ENCODE results near the gene MOV10L1. TPM values are rescaled to one million over a fixed set of nuclear protein-coding genes. Genes with fewer than 3 reads are reported as not detected.

MOV10L1 gene
- total RNA-seq, 2 donors from 2014 or later: 0.27 to 0.50 TPM

GRCh38 chr22:50119768-50120251 lies 30.0 kb downstream of the MOV10L1 start:
- DNase-seq: no peak
- Histone ChIP-seq H3K27ac (no peak overlapping the region), H3K4me3 (no peak overlapping the region), H3K9ac (ENCODE audit: low read depth in 2 of 2, low read length in 2 of 2) (no peak overlapping the region), H3K4me1 (no peaks in the 10 kb centered on the region), H3K36me3 (no peaks in the 10 kb centered on the region), H3K27me3 (no peaks in the 10 kb centered on the region), H3K9me3 (no peaks in the 10 kb centered on the region)
- intact Hi-C loops (cut with DNase I): no loop called here
- no peak for TF ChIP-seq CTCF (IDR thresholded peaks at IDR 0.05)

DNA sequence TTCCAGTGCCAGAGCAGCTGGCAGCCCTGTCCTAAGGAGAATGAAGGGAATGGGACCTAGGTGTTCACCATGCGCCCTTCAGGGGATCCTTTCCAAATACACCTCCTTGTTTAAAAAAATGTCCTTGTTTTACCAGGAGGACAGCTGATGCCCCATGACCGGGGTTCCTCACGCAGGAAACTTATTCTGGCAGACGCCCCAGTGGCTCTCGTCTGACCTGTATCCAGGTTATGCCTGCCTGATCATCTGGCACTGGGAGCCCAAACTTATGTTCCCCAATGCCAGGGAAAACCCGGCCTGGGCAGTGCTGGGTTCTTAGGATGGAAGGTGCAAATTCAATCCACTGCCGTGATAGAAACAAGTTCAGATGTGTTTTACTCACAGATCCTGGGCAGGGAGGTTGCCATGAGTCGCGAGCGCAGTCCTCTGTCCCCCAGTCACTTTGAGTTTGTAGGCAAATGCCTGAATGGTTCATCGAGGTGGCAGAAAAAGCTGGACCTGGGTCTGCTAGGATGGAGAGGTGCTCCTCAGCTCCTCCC lies 31.5 kb downstream of the MOV10L1 start:
- H3K27me3 ChIP-seq: no peaks in the 10 kb centered on the region
- TF ChIP-seq CTCF (IDR thresholded peaks at IDR 0.05): no peak
- H3K9ac ChIP-seq (ENCODE audit: low read depth in 2 of 2, low read length in 2 of 2): no peak overlapping the region
- no peak overlapping the region for H3K4me3 ChIP-seq
- H3K9me3 ChIP-seq: no peaks in the 10 kb centered on the region
- H3K27ac ChIP-seq: no peak overlapping the region
- no peaks in the 10 kb centered on the region for H3K4me1 ChIP-seq
- intact Hi-C loops (cut with DNase I): no loop called here
- no peak for DNase-seq
- no peaks in the 10 kb centered on the region for H3K36me3 ChIP-seq

DNA sequence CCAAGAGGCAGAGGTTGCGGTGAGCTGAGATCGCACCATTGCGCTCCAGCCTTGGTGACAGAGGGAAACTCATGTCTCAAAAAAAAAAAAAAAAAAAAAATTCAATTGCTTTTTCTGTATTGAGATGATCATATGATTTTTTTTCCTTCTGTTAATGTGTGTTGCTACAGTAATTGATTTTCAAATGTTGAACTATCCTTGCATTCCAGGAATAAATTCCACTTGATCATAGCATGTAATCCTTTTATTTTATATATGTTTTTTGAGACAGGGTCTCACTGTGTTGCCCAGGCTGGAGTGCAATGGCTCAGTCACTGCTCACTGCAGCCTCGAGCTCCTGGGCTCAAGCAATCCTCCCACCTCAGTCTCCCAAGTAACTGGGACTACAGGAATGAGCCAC lies 33.3 kb downstream of the MOV10L1 start:
- no peak for TF ChIP-seq CTCF (IDR thresholded peaks at IDR 0.05)
- no peak overlapping the region for H3K4me3 ChIP-seq
- H3K9me3 ChIP-seq: no peaks in the 10 kb centered on the region
- no peaks in the 10 kb centered on the region for H3K27me3 ChIP-seq
- no peaks in the 10 kb centered on the region for H3K4me1 ChIP-seq
- no peaks in the 10 kb centered on the region for H3K36me3 ChIP-seq
- H3K9ac ChIP-seq (ENCODE audit: low read depth in 2 of 2, low read length in 2 of 2): no peak overlapping the region
- intact Hi-C loops (cut with DNase I): no loop called here
- no peak overlapping the region for H3K27ac ChIP-seq
- DNase-seq: no peak

GRCh38 chr22:50125029-50125428 lies 35.2 kb downstream of the MOV10L1 start:
- no peak for TF ChIP-seq CTCF (IDR thresholded peaks at IDR 0.05)
- intact Hi-C loops (cut with DNase I): no loop called here
- Histone ChIP-seq H3K27ac (no peak overlapping the region), H3K27me3 (no peaks in the 10 kb centered on the region), H3K9me3 (no peaks in the 10 kb centered on the region), H3K4me1 (no peaks in the 10 kb centered on the region), H3K4me3 (no peak overlapping the region), H3K36me3 (no peaks in the 10 kb centered on the region), H3K9ac (ENCODE audit: low read depth in 2 of 2, low read length in 2 of 2) (no peak overlapping the region)
- no peak for DNase-seq

- H3K36me3 ChIP-seq: no peaks in the 10 kb centered on the region
- H3K27me3 ChIP-seq: no peaks in the 10 kb centered on the region
- H3K27ac ChIP-seq: no peak overlapping the region
- intact Hi-C loops (cut with DNase I): no loop called here
- TF ChIP-seq CTCF (IDR thresholded peaks at IDR 0.05): no peak
- no peaks in the 10 kb centered on the region for H3K9me3 ChIP-seq
- no peak overlapping the region for H3K4me3 ChIP-seq
- H3K9ac ChIP-seq (ENCODE audit: low read depth in 2 of 2, low read length in 2 of 2): no peak overlapping the region
- DNase-seq: no peak
- no peaks in the 10 kb centered on the region for H3K4me1 ChIP-seq
Measured at GRCh38 chr22:50129121-50129736, 39.4 kb downstream of the MOV10L1 start.

Measured in colonic mucosa (tissue), 4 donors.